H9 (cell line): Measurements from ENCODE around the gene SP110. TPM values are rescaled to one million over a fixed set of nuclear protein-coding genes. Genes with fewer than 3 reads are reported as not detected.
A peak's percentile ranks its signal among the peaks of the same experiment; 100 is the strongest.

Source experiments
- DNase-seq: peaks from one replicate; pipeline ENCODE4 v3.0.0-alpha.2; 2017
- H2AFZ ChIP-seq: one replicate; pipeline ENCODE4 v1.6.1; 2013; ENCODE audit warnings: mild to moderate bottlenecking, low read length, control low read depth, moderate library complexity
- H2AK5ac ChIP-seq: 2 replicates; pipeline ENCODE4 v1.6.1; 2013; ENCODE audit warnings: low read length, control low read depth, mixed read lengths; ENCODE audit not compliant: insufficient read length
- H2BK120ac ChIP-seq: one replicate; pipeline ENCODE4 v1.6.1; 2013; ENCODE audit warnings: low read depth, mild to moderate bottlenecking, low read length, control low read depth, inconsistent platforms; ENCODE audit not compliant: poor library complexity, severe bottlenecking
- H2BK12ac ChIP-seq: 2 replicates; pipeline ENCODE4 v1.6.1; 2013; ENCODE audit warnings: low read length, control low read depth, mixed read lengths, low read depth; ENCODE audit not compliant: insufficient read length
- H2BK15ac ChIP-seq: 2 replicates; pipeline ENCODE4 v1.6.1; 2013; ENCODE audit warnings: low read depth, low read length, control low read depth
- H2BK20ac ChIP-seq: one replicate; pipeline ENCODE4 v1.6.1; 2013; ENCODE audit warnings: low read depth, mild to moderate bottlenecking, low read length, control low read depth, inconsistent platforms; ENCODE audit not compliant: poor library complexity, severe bottlenecking
- H2BK5ac ChIP-seq: 2 replicates; pipeline ENCODE4 v1.6.1; 2013; ENCODE audit warnings: low read length, control low read depth, mixed read lengths; ENCODE audit not compliant: insufficient read length
- H3K14ac ChIP-seq: 2 replicates; pipeline ENCODE4 v1.6.1; 2013; ENCODE audit warnings: low read length, control low read depth; ENCODE audit not compliant: insufficient read depth
- H3K18ac ChIP-seq: 2 replicates; pipeline ENCODE4 v1.6.1; 2013; ENCODE audit warnings: low read depth, mild to moderate bottlenecking, mixed read lengths, low read length, control low read depth; ENCODE audit not compliant: insufficient read length
- H3K23ac ChIP-seq: 2 replicates; pipeline ENCODE4 v1.6.1; 2013; ENCODE audit warnings: low read length, control low read depth, mixed read lengths, low read depth; ENCODE audit not compliant: insufficient read length
- H3K23me2 ChIP-seq: 2 replicates; pipeline ENCODE4 v1.6.1; 2013; ENCODE audit warnings: low read depth, mild to moderate bottlenecking, mixed read lengths, low read length, control low read depth; ENCODE audit not compliant: insufficient read length, poor library complexity, severe bottlenecking
- H3K27ac ChIP-seq: 2 replicates; pipeline ENCODE4 v1.5.1; 2013; ENCODE audit warnings: low read length, control low read depth, mixed read lengths, low read depth; ENCODE audit not compliant: insufficient read length
- H3K27me3 ChIP-seq: 2 replicates; pipeline ENCODE4 v1.6.1; 2013; ENCODE audit warnings: low read length, control low read depth, inconsistent platforms; ENCODE audit not compliant: insufficient read depth
- H3K4ac ChIP-seq: 2 replicates; pipeline ENCODE4 v1.6.1; 2013; ENCODE audit warnings: low read depth, mild to moderate bottlenecking, control low read depth, inconsistent platforms, low read length, moderate library complexity
- H3K4me1 ChIP-seq: 2 replicates; pipeline ENCODE4 v1.6.1; 2013; ENCODE audit warnings: low read length, control low read depth, inconsistent platforms; ENCODE audit not compliant: insufficient read depth
- H3K4me2 ChIP-seq: 2 replicates; pipeline ENCODE4 v1.6.1; 2013; ENCODE audit warnings: low read length, control low read depth, mixed read lengths; ENCODE audit not compliant: insufficient read length, insufficient read depth
- H3K56ac ChIP-seq: 2 replicates; pipeline ENCODE4 v1.6.1; 2013; ENCODE audit warnings: low read depth, mild to moderate bottlenecking, mixed read lengths, low read length, control low read depth; ENCODE audit not compliant: insufficient read length
- H3K79me1 ChIP-seq: 2 replicates; pipeline ENCODE4 v1.6.1; 2013; ENCODE audit warnings: low read depth, mild to moderate bottlenecking, moderate library complexity, low read length, control low read depth, inconsistent platforms; ENCODE audit not compliant: insufficient read depth, poor library complexity, severe bottlenecking
- H3K79me2 ChIP-seq: 2 replicates; pipeline ENCODE4 v1.6.1; 2013; ENCODE audit warnings: low read length, control low read depth, inconsistent platforms; ENCODE audit not compliant: insufficient read depth
- H3K9ac ChIP-seq: 2 replicates; pipeline ENCODE4 v1.6.1; 2013; ENCODE audit warnings: low read length, control low read depth, mixed read lengths; ENCODE audit not compliant: insufficient read length; ENCODE audit errors: extremely low read depth
- H3K9me3 ChIP-seq: one replicate; pipeline ENCODE4 v1.6.1; 2013; ENCODE audit warnings: low read depth, low read length, inconsistent platforms; ENCODE audit not compliant: control insufficient read depth
- H3T11ph ChIP-seq: one replicate; pipeline ENCODE4 v1.6.1; 2013; ENCODE audit warnings: mild to moderate bottlenecking, low read length, control low read depth, inconsistent platforms
- H4K20me1 ChIP-seq: one replicate; pipeline ENCODE4 v1.6.1; 2013; ENCODE audit not compliant: control insufficient read depth, insufficient read length, insufficient read depth
- H4K5ac ChIP-seq: 2 replicates; pipeline ENCODE4 v1.6.1; 2013; ENCODE audit warnings: low read depth, mild to moderate bottlenecking, mixed read lengths, low read length, control low read depth; ENCODE audit not compliant: insufficient read length
- H4K8ac ChIP-seq: replicated peaks from 2 replicates; pipeline ENCODE4 v1.6.1; 2013; ENCODE audit warnings: low read length, control low read depth, mixed read lengths, low read depth; ENCODE audit not compliant: insufficient read length
- H4K91ac ChIP-seq: 2 replicates; pipeline ENCODE4 v1.6.1; 2013; ENCODE audit warnings: low read depth, mild to moderate bottlenecking, moderate library complexity, mixed read lengths, low read length, control low read depth; ENCODE audit not compliant: insufficient read length
- H3K27ac Mint-ChIP-seq, 3 experiments: 2 replicates in 2 of 3; 3 replicates in 1 of 3; pipeline ENCODE4 v1.8.0; 2020 to 2021; ENCODE audit warnings: mixed read lengths in 3 of 3, mild to moderate bottlenecking in 1 of 3, moderate library complexity in 1 of 3
- H3K27me3 Mint-ChIP-seq: 2 replicates; pipeline ENCODE4 v1.8.0; 2021; ENCODE audit warnings: low read depth, mild to moderate bottlenecking, moderate library complexity, mixed read lengths
- H3K36me3 Mint-ChIP-seq, 3 experiments: 2 replicates in 2 of 3; 3 replicates in 1 of 3; pipeline ENCODE4 v1.8.0; 2020 to 2021; ENCODE audit warnings: low read depth in 3 of 3, mixed read lengths in 3 of 3; ENCODE audit not compliant: insufficient read depth in 1 of 3
- H3K4me1 Mint-ChIP-seq, 2 experiments: 2 replicates each; pipeline ENCODE4 v1.8.0; 2020; ENCODE audit warnings: mixed read lengths in 2 of 2
- H3K4me3 Mint-ChIP-seq, 2 experiments: 2 replicates in 1 of 2; 3 replicates in 1 of 2; pipeline ENCODE4 v1.8.0; 2020 to 2021; ENCODE audit warnings: mild to moderate bottlenecking in 2 of 2, mixed read lengths in 2 of 2, moderate library complexity in 1 of 2
- H3K9me3 Mint-ChIP-seq, 2 experiments: 2 replicates in 1 of 2; 3 replicates in 1 of 2; pipeline ENCODE4 v1.8.0; 2020; ENCODE audit warnings: mild to moderate bottlenecking in 2 of 2, mixed read lengths in 2 of 2, moderate library complexity in 1 of 2
- WGBS: extraction: QIAGEN DNeasy Blood & Tissue Kit; methylation state at CpG from one replicate; pipeline ENCODE4 v1.1.7; 2013; ENCODE audit warnings: missing lambda C conversion rate, low lambda C conversion rate, mixed read lengths; ENCODE audit not compliant: insufficient read length; ENCODE audit errors: extremely low coverage; 5-methylcytosine and 5-hydroxymethylcytosine counted together
- total RNA-seq: library from RNA; stranded (reverse); gene quantifications from 2 replicates; pipeline ENCODE4 v1.2.1, GENCODE V29; 2021
- TF ChIP-seq, protein P1 (sequence below): fragments of 200-600 bp; sonication (generic); conservative IDR thresholded peaks from 3 replicates; pipeline ENCODE4 v1.8.0; 2021; ENCODE audit warnings: antibody characterized with exemption, mild to moderate bottlenecking

Gene SP110
- total RNA-seq, 1 experiment from 2014 or later, result 3.7 TPM

DNA sequence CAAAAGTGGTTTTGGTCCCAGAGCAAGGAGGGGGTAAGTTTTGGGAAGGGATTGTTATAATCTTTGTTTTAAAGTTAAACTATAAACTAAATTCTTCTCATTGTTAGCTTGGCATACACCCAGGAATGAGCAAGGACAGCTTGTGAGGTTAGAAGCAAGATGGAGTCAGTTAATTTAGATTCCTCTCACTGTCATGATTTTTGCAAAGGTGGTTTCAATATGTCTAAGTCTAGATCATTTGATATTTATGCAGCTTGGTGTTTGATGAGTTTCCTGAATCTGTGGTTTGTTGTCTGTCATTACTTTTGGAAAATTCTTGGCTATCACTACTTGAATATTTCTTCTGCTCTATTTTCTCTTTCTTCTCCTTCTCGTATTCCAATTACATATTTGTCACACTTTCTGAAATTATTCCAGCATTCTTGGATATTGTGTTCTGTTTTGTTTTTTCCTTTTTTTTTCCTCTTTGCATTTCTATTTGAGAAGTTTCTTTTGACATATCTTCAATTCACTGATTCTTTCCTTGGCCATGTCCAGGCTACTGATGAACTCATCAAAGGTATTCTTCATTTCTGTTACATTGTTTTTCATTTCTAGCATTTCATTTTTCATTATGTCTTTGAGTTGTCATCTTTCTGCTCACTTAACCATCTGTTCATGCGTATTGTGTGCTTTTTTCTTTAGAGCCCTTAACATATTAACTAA lies 10.9 kb upstream of the SP110 start:
- no CpG with 5 or more reads among the region's 2 CpGs for WGBS
- no peaks in the 10 kb centered on the region for H3K23me2 ChIP-seq
- H4K5ac ChIP-seq, result no peak overlapping the region
- no peaks in the 10 kb centered on the region for H3K79me2 ChIP-seq
- H3K4me1 Mint-ChIP-seq, result peaks cover 0 to 9% of the 10 kb centered on the region in 2 experiments; a peak in 2 of 4 replicates
- peaks cover 3% of the 10 kb centered on the region; the same call in 1 of the 2 replicates for H3K4me1 ChIP-seq
- H3K9me3 Mint-ChIP-seq, result peaks cover 13 to 17% of the 10 kb centered on the region in 2 experiments; a peak in 4 of 5 replicates
- no peak overlapping the region for H2AK5ac ChIP-seq
- no peak overlapping the region for H3K23ac ChIP-seq
- peak overlapping the region in 2 of 3 experiments; percentile 14 to 80; a peak in 3 of 7 replicates for H3K27ac Mint-ChIP-seq
- H3K27ac ChIP-seq, result peak overlapping the region; percentile 74
- no peak for DNase-seq
- no peak overlapping the region for H4K91ac ChIP-seq
- H3K56ac ChIP-seq, result no peak overlapping the region
- no peak overlapping the region for H3K4me3 Mint-ChIP-seq
- TF ChIP-seq, protein P1, sequence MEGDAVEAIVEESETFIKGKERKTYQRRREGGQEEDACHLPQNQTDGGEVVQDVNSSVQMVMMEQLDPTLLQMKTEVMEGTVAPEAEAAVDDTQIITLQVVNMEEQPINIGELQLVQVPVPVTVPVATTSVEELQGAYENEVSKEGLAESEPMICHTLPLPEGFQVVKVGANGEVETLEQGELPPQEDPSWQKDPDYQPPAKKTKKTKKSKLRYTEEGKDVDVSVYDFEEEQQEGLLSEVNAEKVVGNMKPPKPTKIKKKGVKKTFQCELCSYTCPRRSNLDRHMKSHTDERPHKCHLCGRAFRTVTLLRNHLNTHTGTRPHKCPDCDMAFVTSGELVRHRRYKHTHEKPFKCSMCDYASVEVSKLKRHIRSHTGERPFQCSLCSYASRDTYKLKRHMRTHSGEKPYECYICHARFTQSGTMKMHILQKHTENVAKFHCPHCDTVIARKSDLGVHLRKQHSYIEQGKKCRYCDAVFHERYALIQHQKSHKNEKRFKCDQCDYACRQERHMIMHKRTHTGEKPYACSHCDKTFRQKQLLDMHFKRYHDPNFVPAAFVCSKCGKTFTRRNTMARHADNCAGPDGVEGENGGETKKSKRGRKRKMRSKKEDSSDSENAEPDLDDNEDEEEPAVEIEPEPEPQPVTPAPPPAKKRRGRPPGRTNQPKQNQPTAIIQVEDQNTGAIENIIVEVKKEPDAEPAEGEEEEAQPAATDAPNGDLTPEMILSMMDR, result no peak
- no peaks in the 10 kb centered on the region for H3K27me3 ChIP-seq
- no peak overlapping the region for H3K9ac ChIP-seq
- H3K9me3 ChIP-seq, result no peaks in the 10 kb centered on the region
- H4K8ac ChIP-seq, result no peak overlapping the region
- no peak overlapping the region for H2BK12ac ChIP-seq
- no peak overlapping the region for H2AFZ ChIP-seq
- H2BK5ac ChIP-seq, result no peak overlapping the region
- peaks cover 8 to 19% (median 14%) of the 10 kb centered on the region in 3 experiments; a peak in 6 of 7 replicates for H3K36me3 Mint-ChIP-seq
- no peak overlapping the region for H3T11ph ChIP-seq
- H3K27me3 Mint-ChIP-seq, result no peaks in the 10 kb centered on the region
- H3K14ac ChIP-seq, result no peak overlapping the region
- no peaks in the 10 kb centered on the region for H3K79me1 ChIP-seq
- no peak overlapping the region for H2BK20ac ChIP-seq
- H3K4ac ChIP-seq, result no peak overlapping the region
- no peaks in the 10 kb centered on the region for H4K20me1 ChIP-seq
- H2BK15ac ChIP-seq, result no peak overlapping the region
- H2BK120ac ChIP-seq, result no peak overlapping the region
- H3K18ac ChIP-seq, result no peak overlapping the region
- H3K4me2 ChIP-seq, result no peak overlapping the region
